GM10248 (cell line): Measurements from ENCODE around the gene ADAMTS15.

ENCODE experiments used
- CTCF ChIA-PET: fragments of 300-600 bp; sonication (Branson Sonifier 250); formaldehyde crosslinking; extraction: SDS; loops from one replicate; lab custom pipeline; 2021; ENCODE audit warnings: antibody characterized with exemption; lab: Yijun Ruan, JAX
- POLR2A ChIA-PET: fragments of 350-650 bp; sonication (Branson Sonifier 250); formaldehyde crosslinking; extraction: SDS; loops from one replicate; lab custom pipeline; 2020; ENCODE audit warnings: antibody characterized with exemption; lab: Yijun Ruan, JAX
- DNase-seq: peaks from one replicate; pipeline ENCODE4 v3.0.0; 2012; ENCODE audit errors: extremely low spot score
- TF ChIP-seq, protein P1 (sequence below): IDR thresholded peaks from 2 replicates; pipeline ENCODE4 v1.5.1; 2012; ENCODE audit warnings: mild to moderate bottlenecking, low read depth; ENCODE audit errors: extremely low read depth, missing control alignments, control extremely low read depth

The ADAMTS15 gene

DNA sequence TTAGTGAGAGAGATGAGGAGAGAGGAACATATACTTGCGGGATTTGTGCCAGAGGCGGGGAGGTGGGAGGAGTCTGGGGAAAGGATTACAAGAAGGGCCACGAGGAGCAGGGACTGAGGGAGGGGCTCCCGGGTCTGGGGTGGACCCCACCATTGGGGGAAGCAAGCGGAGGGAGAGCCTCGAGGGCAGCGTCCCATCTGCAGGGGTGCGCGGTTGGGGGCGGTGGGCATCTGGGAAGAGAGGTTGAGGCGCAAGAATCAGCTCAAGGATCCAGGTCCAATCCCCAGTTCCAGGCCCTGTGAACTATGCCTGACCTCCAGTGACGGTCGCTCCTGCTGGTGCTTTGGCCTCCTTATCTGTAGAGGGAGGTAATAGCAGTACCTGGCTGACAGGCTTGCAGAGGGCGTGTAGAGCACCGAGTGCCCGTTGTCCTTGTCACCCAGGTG lies 38.0 kb downstream of the ADAMTS15 start:
- DNase-seq: peak; percentile 8
- POLR2A ChIA-PET: no interaction called here
- CTCF ChIA-PET: no interaction called here
- TF ChIP-seq, protein P1, sequence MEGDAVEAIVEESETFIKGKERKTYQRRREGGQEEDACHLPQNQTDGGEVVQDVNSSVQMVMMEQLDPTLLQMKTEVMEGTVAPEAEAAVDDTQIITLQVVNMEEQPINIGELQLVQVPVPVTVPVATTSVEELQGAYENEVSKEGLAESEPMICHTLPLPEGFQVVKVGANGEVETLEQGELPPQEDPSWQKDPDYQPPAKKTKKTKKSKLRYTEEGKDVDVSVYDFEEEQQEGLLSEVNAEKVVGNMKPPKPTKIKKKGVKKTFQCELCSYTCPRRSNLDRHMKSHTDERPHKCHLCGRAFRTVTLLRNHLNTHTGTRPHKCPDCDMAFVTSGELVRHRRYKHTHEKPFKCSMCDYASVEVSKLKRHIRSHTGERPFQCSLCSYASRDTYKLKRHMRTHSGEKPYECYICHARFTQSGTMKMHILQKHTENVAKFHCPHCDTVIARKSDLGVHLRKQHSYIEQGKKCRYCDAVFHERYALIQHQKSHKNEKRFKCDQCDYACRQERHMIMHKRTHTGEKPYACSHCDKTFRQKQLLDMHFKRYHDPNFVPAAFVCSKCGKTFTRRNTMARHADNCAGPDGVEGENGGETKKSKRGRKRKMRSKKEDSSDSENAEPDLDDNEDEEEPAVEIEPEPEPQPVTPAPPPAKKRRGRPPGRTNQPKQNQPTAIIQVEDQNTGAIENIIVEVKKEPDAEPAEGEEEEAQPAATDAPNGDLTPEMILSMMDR: no peak

GRCh38 chr11:130486987-130487923 lies 38.8 kb downstream of the ADAMTS15 start:
- no peak for DNase-seq
- TF ChIP-seq, protein P1: no peak
- POLR2A ChIA-PET: no interaction called here
- CTCF ChIA-PET: no interaction called here

DNA sequence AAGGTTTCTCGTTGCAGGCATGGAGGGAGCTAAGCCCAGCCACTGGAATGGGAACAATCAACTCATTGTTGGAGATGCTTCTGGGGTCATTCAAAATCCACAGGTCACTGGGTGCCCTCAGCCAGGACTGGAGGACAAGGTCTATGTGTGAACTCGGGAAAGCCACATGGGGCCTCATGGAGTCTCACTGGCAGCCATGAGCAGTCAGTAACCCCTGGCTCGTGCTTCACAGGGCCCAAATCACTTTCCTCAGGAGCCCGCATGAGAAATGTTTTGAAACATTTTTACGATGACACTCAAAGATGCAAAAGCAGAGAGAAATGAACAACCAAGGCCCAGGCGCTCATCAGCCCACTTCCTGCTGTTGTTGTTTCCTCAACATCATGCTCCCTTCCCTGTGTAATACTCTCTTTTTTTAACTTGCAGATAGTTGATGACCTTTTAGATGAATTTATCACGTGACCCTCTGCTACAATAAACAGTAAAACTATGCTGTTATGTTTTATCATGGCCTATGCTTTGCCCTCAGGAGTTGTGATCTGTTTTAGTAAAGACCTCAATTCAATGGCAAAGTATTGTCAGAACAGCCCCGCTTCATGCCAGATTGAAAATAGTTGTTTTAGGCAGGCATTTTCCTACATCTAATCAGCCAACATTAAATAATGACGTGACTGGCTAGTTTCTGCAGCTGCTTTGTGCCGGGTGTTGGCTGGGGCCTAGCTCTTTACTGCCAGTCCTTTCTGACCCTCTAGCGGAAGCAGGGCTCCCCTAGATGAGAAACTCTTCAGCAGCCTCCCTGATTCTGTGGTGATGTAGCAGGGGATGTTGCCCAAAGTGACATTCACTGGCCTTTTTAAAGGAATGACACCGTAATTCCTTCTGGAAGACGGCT lies 39.7 kb downstream of the ADAMTS15 start:
- TF ChIP-seq, protein P1: no peak

GRCh38 chr11:130488848-130489584 lies 40.6 kb downstream of the ADAMTS15 start:
- ChIA-PET POLR2A (no interaction called here), CTCF (no interaction called here)

More for the DNA sequence above, 39.7 kb downstream of the ADAMTS15 start:
- DNase-seq: no peak
- ChIA-PET CTCF (no interaction called here), POLR2A (no interaction called here)

GRCh38 chr11:130489716-130490115 lies 41.3 kb downstream of the ADAMTS15 start:
- TF ChIP-seq, protein P1: no peak
- ChIA-PET POLR2A (no interaction called here), CTCF (no interaction called here)
- DNase-seq: no peak

More at GRCh38 chr11:130488848-130489584, 40.6 kb downstream of the ADAMTS15 start:
- TF ChIP-seq, protein P1: no peak
- DNase-seq: no peak
